BLaER1 treated with 17β-estradiol and CSF1 and Interleukin-3, amounts not matched to agents 10 nM and 100 nM (cell line): ENCODE results near the gene SIAH3.
A peak's percentile ranks its signal among the peaks of the same experiment; 100 is the strongest.

Source experiments
- H3K27ac ChIP-seq, 11 experiments: shearing (Covaris generic); formaldehyde crosslinking; 2 replicates each; pipeline ENCODE4 v1.8.1; 2022
- H3K27me3 ChIP-seq, 11 experiments: shearing (Covaris generic); formaldehyde crosslinking; 2 replicates each; pipeline ENCODE4 v1.8.1; 2022
- H3K36me3 ChIP-seq, 11 experiments: shearing (Covaris generic); formaldehyde crosslinking; 2 replicates each; pipeline ENCODE4 v1.8.1; 2022
- H3K4me1 ChIP-seq, 10 experiments: shearing (Covaris generic); formaldehyde crosslinking; 2 replicates each; pipeline ENCODE4 v1.8.1; 2022
- H3K4me2 ChIP-seq, 11 experiments: shearing (Covaris generic); formaldehyde crosslinking; 2 replicates each; pipeline ENCODE4 v1.8.1; 2022
- H3K4me3 ChIP-seq, 10 experiments: shearing (Covaris generic); formaldehyde crosslinking; 2 replicates each; pipeline ENCODE4 v1.8.1; 2022
- H3K9ac ChIP-seq, 11 experiments: shearing (Covaris generic); formaldehyde crosslinking; 2 replicates each; pipeline ENCODE4 v1.8.1; 2022
- H3K9me3 ChIP-seq, 11 experiments: shearing (Covaris generic); formaldehyde crosslinking; replicated peaks in 1 of 11; 2 replicates each; pipeline ENCODE4 v1.8.1; 2022
- H4K20me1 ChIP-seq, 11 experiments: shearing (Covaris generic); formaldehyde crosslinking; 2 replicates each; pipeline ENCODE4 v1.8.1; 2022
- Cebpa-rat ChIP-seq, 11 experiments: shearing (Covaris generic); IDR thresholded peaks; 2 replicates each; pipeline ENCODE4 v1.8.1; 2022

The SIAH3 gene

GRCh38 chr13:45849408-45849807 lies 2.1 kb downstream of the SIAH3 start:
- H3K4me1 ChIP-seq, result peaks cover 45 to 55% (median 49%) of the 10 kb centered on the region in 10 experiments
- peak overlapping the region; percentile 14 to 98 (median 83); a peak in 19 of 22 replicates for H3K4me2 ChIP-seq
- H3K4me3 ChIP-seq, result no peak overlapping the region
- H3K27ac ChIP-seq, result peak overlapping the region in 2 of 11 experiments; percentile 81 to 88; a peak in 6 of 22 replicates
- no peaks in the 10 kb centered on the region for H4K20me1 ChIP-seq
- no peak overlapping the region for H3K9ac ChIP-seq
- H3K27me3 ChIP-seq, result peaks cover 0 to 6% (median 0%) of the 10 kb centered on the region in 11 experiments; a peak in 1 of 22 replicates
- no peak for TF ChIP-seq Cebpa-rat (IDR thresholded peaks at IDR 0.05)
- H3K36me3 ChIP-seq, result no peaks in the 10 kb centered on the region
- peaks cover 0 to 7% (median 6%) of the 10 kb centered on the region in 11 experiments; a peak in 14 of 22 replicates for H3K9me3 ChIP-seq

GRCh38 chr13:45847554-45848224 lies 3.9 kb downstream of the SIAH3 start:
- peak overlapping the region; percentile 55 to 90 (median 79) for H3K27ac ChIP-seq

GRCh38 chr13:45846681-45847080 lies 4.9 kb downstream of the SIAH3 start:
- H3K36me3 ChIP-seq, result no peaks in the 10 kb centered on the region
- TF ChIP-seq Cebpa-rat (IDR thresholded peaks at IDR 0.05), result no peak
- H3K4me3 ChIP-seq, result no peak overlapping the region
- no peak overlapping the region; a peak in 2 of 22 replicates for H3K9ac ChIP-seq
- no peaks in the 10 kb centered on the region for H3K9me3 ChIP-seq
- H3K4me2 ChIP-seq, result peak overlapping the region in 10 of 11 experiments; percentile 74 to 98 (median 88); a peak in 18 of 22 replicates
- peaks cover 0 to 6% (median 0%) of the 10 kb centered on the region in 11 experiments; a peak in 1 of 22 replicates for H3K27me3 ChIP-seq
- H3K4me1 ChIP-seq, result peaks cover 45 to 55% (median 49%) of the 10 kb centered on the region in 10 experiments
- H4K20me1 ChIP-seq, result no peaks in the 10 kb centered on the region
- H3K27ac ChIP-seq, result peak overlapping the region in 7 of 11 experiments; percentile 73 to 90 (median 82); a peak in 10 of 22 replicates

More at GRCh38 chr13:45847554-45848224, 3.9 kb downstream of the SIAH3 start:
- Histone ChIP-seq H4K20me1 (no peaks in the 10 kb centered on the region), H3K4me3 (peak overlapping the region in 6 of 10 experiments; percentile 32 to 57 (median 38); a peak in 8 of 20 replicates), H3K9me3 (no peaks in the 10 kb centered on the region), H3K9ac (peak overlapping the region; percentile 53 to 80 (median 69); a peak in 21 of 22 replicates), H3K4me1 (peaks cover 45 to 55% (median 49%) of the 10 kb centered on the region in 10 experiments), H3K36me3 (no peaks in the 10 kb centered on the region), H3K4me2 (peak overlapping the region; percentile 74 to 98 (median 88)), H3K27me3 (peaks cover 0 to 6% (median 0%) of the 10 kb centered on the region in 11 experiments; a peak in 1 of 22 replicates)
- TF ChIP-seq Cebpa-rat (IDR thresholded peaks at IDR 0.05), result no peak

GRCh38 chr13:45838171-45838745 lies 13.3 kb downstream of the SIAH3 start:
- Histone ChIP-seq H3K9me3 (no peaks in the 10 kb centered on the region), H3K27ac (no peak overlapping the region), H3K27me3 (no peaks in the 10 kb centered on the region), H4K20me1 (no peaks in the 10 kb centered on the region), H3K4me1 (peaks cover 6 to 35% (median 27%) of the 10 kb centered on the region in 10 experiments; a peak in 18 of 20 replicates), H3K9ac (no peak overlapping the region), H3K4me3 (no peak overlapping the region), H3K4me2 (no peak overlapping the region), H3K36me3 (no peaks in the 10 kb centered on the region)
- no peak for TF ChIP-seq Cebpa-rat (IDR thresholded peaks at IDR 0.05)

GRCh38 chr13:45837111-45837510 lies 14.4 kb downstream of the SIAH3 start:
- H3K9ac ChIP-seq, result no peak overlapping the region
- H3K36me3 ChIP-seq, result no peaks in the 10 kb centered on the region
- no peak overlapping the region for H3K4me3 ChIP-seq
- no peak for TF ChIP-seq Cebpa-rat (IDR thresholded peaks at IDR 0.05)
- H3K27ac ChIP-seq, result peak overlapping the region in 1 of 11 experiments; percentile 44; a peak in 3 of 22 replicates
- no peaks in the 10 kb centered on the region for H3K27me3 ChIP-seq
- no peaks in the 10 kb centered on the region for H4K20me1 ChIP-seq
- H3K4me2 ChIP-seq, result peak overlapping the region in 9 of 11 experiments; percentile 13 to 71 (median 37); a peak in 16 of 22 replicates
- H3K9me3 ChIP-seq, result no peaks in the 10 kb centered on the region
- peaks cover 6 to 38% (median 27%) of the 10 kb centered on the region in 10 experiments; a peak in 18 of 20 replicates for H3K4me1 ChIP-seq

GRCh38 chr13:45834411-45834994 lies 17.1 kb downstream of the SIAH3 start:
- Histone ChIP-seq H3K4me3 (no peak overlapping the region), H3K4me1 (peaks cover 13 to 47% (median 28%) of the 10 kb centered on the region in 10 experiments), H3K4me2 (peak overlapping the region in 6 of 11 experiments; percentile 20 to 68 (median 42); a peak in 11 of 22 replicates), H3K9ac (no peak overlapping the region), H4K20me1 (no peaks in the 10 kb centered on the region), H3K36me3 (no peaks in the 10 kb centered on the region), H3K27ac (no peak overlapping the region), H3K27me3 (no peaks in the 10 kb centered on the region), H3K9me3 (no peaks in the 10 kb centered on the region)
- TF ChIP-seq Cebpa-rat (IDR thresholded peaks at IDR 0.05), result no peak

GRCh38 chr13:45833663-45834375 lies 17.7 kb downstream of the SIAH3 start:
- H3K27ac ChIP-seq, result no peak overlapping the region
- H3K36me3 ChIP-seq, result no peaks in the 10 kb centered on the region
- no peaks in the 10 kb centered on the region for H3K9me3 ChIP-seq
- no peak for TF ChIP-seq Cebpa-rat (IDR thresholded peaks at IDR 0.05)
- no peaks in the 10 kb centered on the region for H3K27me3 ChIP-seq
- H3K4me1 ChIP-seq, result peaks cover 13 to 54% (median 34%) of the 10 kb centered on the region in 10 experiments
- no peak overlapping the region for H3K4me3 ChIP-seq
- no peak overlapping the region for H3K9ac ChIP-seq
- H4K20me1 ChIP-seq, result no peaks in the 10 kb centered on the region
- H3K4me2 ChIP-seq, result peak overlapping the region in 6 of 11 experiments; percentile 10 to 68 (median 46); a peak in 11 of 22 replicates

- H3K27me3 ChIP-seq, result no peaks in the 10 kb centered on the region
- H3K4me1 ChIP-seq, result peaks cover 18 to 60% (median 40%) of the 10 kb centered on the region in 10 experiments
- no peak overlapping the region for H3K27ac ChIP-seq
- no peak for TF ChIP-seq Cebpa-rat (IDR thresholded peaks at IDR 0.05)
- H3K4me3 ChIP-seq, result no peak overlapping the region
- H3K9ac ChIP-seq, result no peak overlapping the region
- no peaks in the 10 kb centered on the region for H3K9me3 ChIP-seq
- peak overlapping the region in 5 of 11 experiments; percentile 10 to 68 (median 48); a peak in 8 of 22 replicates for H3K4me2 ChIP-seq
- H4K20me1 ChIP-seq, result no peaks in the 10 kb centered on the region
- no peaks in the 10 kb centered on the region for H3K36me3 ChIP-seq
Observed at GRCh38 chr13:45833242-45833641, 18.3 kb downstream of the SIAH3 start.
